CD4-positive, CD25-positive, alpha-beta regulatory T cell (primary cell): Measurements from ENCODE around the gene ATP7B. TPM values are rescaled to one million over a fixed set of nuclear protein-coding genes. Genes with fewer than 3 reads are reported as not detected.
"Not testable (repeated sequence)": the region's sequence is repeated elsewhere in the genome, so short reads cannot be mapped to it uniquely, and the experiment has no call there.

Experiments
- ATAC-seq, 2 donors: fragments of 150-1000 bp; cut with Tn5 transposase; one replicate each; pipeline ENCODE4 v1.10.0; 2021; ENCODE audit warnings: low read depth in 2 of 2, moderate number of reproducible peaks in 2 of 2, moderate library complexity in 1 of 2
- DNase-seq, 3 donors: peaks; one replicate each; pipeline versions ENCODE4 v3.0.0 to v3.0.0-alpha.2; 2012 to 2022; ENCODE audit warnings: mixed read lengths in 1 of 3
- H3K27ac ChIP-seq: one replicate; pipeline ENCODE4 v1.7.0; 2013; ENCODE audit warnings: mild to moderate bottlenecking, low read length; ENCODE audit not compliant: insufficient read depth, poor library complexity, severe bottlenecking
- H3K27me3 ChIP-seq: one replicate; pipeline ENCODE4 v1.7.0; 2013; ENCODE audit warnings: low read length; ENCODE audit not compliant: control insufficient read depth, insufficient read depth
- H3K36me3 ChIP-seq: one replicate; pipeline ENCODE4 v1.7.0; 2013; ENCODE audit warnings: mild to moderate bottlenecking, low read length, moderate library complexity; ENCODE audit not compliant: control insufficient read depth, insufficient read depth
- H3K4me1 ChIP-seq: 2 replicates; pipeline ENCODE4 v1.7.0; 2013; ENCODE audit warnings: mild to moderate bottlenecking, low read length; ENCODE audit not compliant: insufficient read depth, control insufficient read depth, poor library complexity, severe bottlenecking
- H3K4me3 ChIP-seq: one replicate; pipeline ENCODE4 v1.7.0; 2013; ENCODE audit warnings: low read depth, mild to moderate bottlenecking, low read length, moderate library complexity
- H3K9me3 ChIP-seq, 2 experiments: 1 replicate in 1 of 2; 2 replicates in 1 of 2; pipeline ENCODE4 v1.7.0; 2013; ENCODE audit warnings: low read length in 2 of 2, mild to moderate bottlenecking in 1 of 2, moderate library complexity in 1 of 2; ENCODE audit not compliant: control insufficient read depth in 2 of 2
- H3K27ac Mint-ChIP-seq, 3 donors: one replicate each; pipeline ENCODE4 v1.8.0; 2020 to 2022; ENCODE audit warnings: mild to moderate bottlenecking in 3 of 3, mixed read lengths in 3 of 3, moderate library complexity in 2 of 3
- H3K27me3 Mint-ChIP-seq: one replicate; pipeline ENCODE4 v1.8.0; 2022; ENCODE audit warnings: mild to moderate bottlenecking, mixed read lengths
- H3K36me3 Mint-ChIP-seq: one replicate; pipeline ENCODE4 v1.8.0; 2020; ENCODE audit warnings: mixed read lengths
- H3K4me1 Mint-ChIP-seq, 4 donors: one replicate each; pipeline ENCODE4 v1.8.0; 2020 to 2022; ENCODE audit warnings: mixed read lengths in 4 of 4, mild to moderate bottlenecking in 1 of 4
- H3K4me3 Mint-ChIP-seq, 4 donors: one replicate each; pipeline ENCODE4 v1.8.0; 2020 to 2022; ENCODE audit warnings: mild to moderate bottlenecking in 4 of 4, mixed read lengths in 4 of 4, moderate library complexity in 3 of 4
- H3K9me3 Mint-ChIP-seq, 7 donors: one replicate each; pipeline ENCODE4 v1.8.0; 2020 to 2022; ENCODE audit warnings: mixed read lengths in 7 of 7, mild to moderate bottlenecking in 3 of 7, moderate library complexity in 2 of 7
- polyA plus RNA-seq, 4 donors: library from polyadenylated mRNA; unstranded; fragments of 300-500 nt; fragmentation: Illumina TruSeq; gene quantifications; one replicate each; pipeline ENCODE4 v1.2.3, GENCODE V29; 2021
- total RNA-seq: library from RNA; stranded (reverse); gene quantifications from one replicate; pipeline ENCODE4 v1.2.3, GENCODE V29; 2022

Gene ATP7B
- total and polyA plus RNA-seq, 5 donors from 2014 or later, result 0.18 to 1.4 (median 0.30) TPM

- H3K4me3 ChIP-seq, result no peak overlapping the region
- Mint-ChIP-seq H3K36me3 (peaks cover 20% of the 10 kb centered on the region), H3K27me3 (no peaks in the 10 kb centered on the region), H3K4me3 (no peak overlapping the region), H3K27ac (no peak overlapping the region), H3K9me3 (peaks cover 0 to 5% (median 2%) of the 10 kb centered on the region in 7 donors), H3K4me1 (peaks cover 7 to 17% (median 15%) of the 10 kb centered on the region in 4 donors)
- no peaks in the 10 kb centered on the region for H3K4me1 ChIP-seq
- no peaks in the 10 kb centered on the region for H3K27me3 ChIP-seq
- H3K36me3 ChIP-seq, result no peaks in the 10 kb centered on the region
- H3K27ac ChIP-seq, result no peak overlapping the region
- H3K9me3 ChIP-seq, result no peaks in the 10 kb centered on the region
- DNase-seq (no peak), ATAC-seq (no peak)
Observed at GRCh38 chr13:52034616-52035226, 23.5 kb upstream of the ATP7B start.

- peaks cover 0 to 5% (median 2%) of the 10 kb centered on the region in 7 donors for H3K9me3 Mint-ChIP-seq
- DNase-seq (no peak), ATAC-seq (no peak)
- peaks cover 16% of the 10 kb centered on the region for H3K36me3 ChIP-seq
- H3K9me3 ChIP-seq, result no peaks in the 10 kb centered on the region
- H3K27me3 Mint-ChIP-seq, result no peaks in the 10 kb centered on the region
- peaks cover 12 to 26% (median 19%) of the 10 kb centered on the region in 4 donors for H3K4me1 Mint-ChIP-seq
- H3K4me3 ChIP-seq, result no peak overlapping the region
- no peak overlapping the region for H3K27ac ChIP-seq
- H3K27ac Mint-ChIP-seq, result peak overlapping the region in 1 of 3 donors; percentile 20
- no peaks in the 10 kb centered on the region for H3K27me3 ChIP-seq
- H3K4me3 Mint-ChIP-seq, result no peak overlapping the region
- peaks cover 34% of the 10 kb centered on the region for H3K36me3 Mint-ChIP-seq
- no peaks in the 10 kb centered on the region for H3K4me1 ChIP-seq
Observed at GRCh38 chr13:52033039-52033438, 21.8 kb upstream of the ATP7B start.

- not testable (repeated sequence) for H3K4me3 Mint-ChIP-seq, H3K27ac ChIP-seq, H3K27me3 ChIP-seq, DNase-seq, H3K4me1 ChIP-seq, H3K9me3 Mint-ChIP-seq, ATAC-seq, H3K9me3 ChIP-seq, H3K4me3 ChIP-seq, H3K27me3 Mint-ChIP-seq
- peaks cover 29% of the 10 kb centered on the region for H3K36me3 ChIP-seq
- Mint-ChIP-seq H3K4me1 (peaks cover 26 to 40% (median 30%) of the 10 kb centered on the region in 4 donors), H3K27ac (peak overlapping the region in 1 of 3 donors; percentile 18), H3K36me3 (peaks cover 52% of the 10 kb centered on the region)
Observed at GRCh38 chr13:52030401-52030800, 19.2 kb upstream of the ATP7B start.

- no peak for DNase-seq
- Histone ChIP-seq H3K27ac (no peak overlapping the region), H3K36me3 (peaks cover 36% of the 10 kb centered on the region), H3K9me3 (no peaks in the 10 kb centered on the region), H3K4me3 (no peak overlapping the region), H3K27me3 (no peaks in the 10 kb centered on the region), H3K4me1 (no peaks in the 10 kb centered on the region)
- peaks cover 0 to 8% (median 5%) of the 10 kb centered on the region in 7 donors for H3K9me3 Mint-ChIP-seq
- peaks cover 58% of the 10 kb centered on the region for H3K36me3 Mint-ChIP-seq
- no peak overlapping the region for H3K27ac Mint-ChIP-seq
- no peaks in the 10 kb centered on the region for H3K27me3 Mint-ChIP-seq
- no peak overlapping the region for H3K4me3 Mint-ChIP-seq
- peaks cover 23 to 41% (median 32%) of the 10 kb centered on the region in 4 donors for H3K4me1 Mint-ChIP-seq
- no peak for ATAC-seq
Observed at GRCh38 chr13:52029569-52029968, 18.3 kb upstream of the ATP7B start.

GRCh38 chr13:52027832-52028231 is 16.6 kb upstream of the ATP7B start:
- H3K4me3 Mint-ChIP-seq, result no peak overlapping the region
- ATAC-seq (no peak), DNase-seq (no peak)
- H3K4me1 ChIP-seq, result no peaks in the 10 kb centered on the region
- peaks cover 65% of the 10 kb centered on the region for H3K36me3 Mint-ChIP-seq
- peaks cover 53% of the 10 kb centered on the region for H3K36me3 ChIP-seq
- no peaks in the 10 kb centered on the region for H3K27me3 ChIP-seq
- no peaks in the 10 kb centered on the region for H3K9me3 ChIP-seq
- H3K4me1 Mint-ChIP-seq, result peaks cover 18 to 43% (median 32%) of the 10 kb centered on the region in 4 donors
- H3K9me3 Mint-ChIP-seq, result peaks cover 0 to 8% (median 5%) of the 10 kb centered on the region in 7 donors
- no peak overlapping the region for H3K27ac ChIP-seq
- no peak overlapping the region for H3K4me3 ChIP-seq
- no peak overlapping the region for H3K27ac Mint-ChIP-seq
- no peaks in the 10 kb centered on the region for H3K27me3 Mint-ChIP-seq

GRCh38 chr13:52026246-52026626 is 15.0 kb upstream of the ATP7B start:
- Mint-ChIP-seq H3K9me3 (peaks cover 0 to 8% (median 5%) of the 10 kb centered on the region in 7 donors), H3K36me3 (peaks cover 78% of the 10 kb centered on the region), H3K4me3 (no peak overlapping the region), H3K4me1 (peaks cover 13 to 38% (median 32%) of the 10 kb centered on the region in 4 donors), H3K27me3 (no peaks in the 10 kb centered on the region), H3K27ac (peak overlapping the region in 1 of 3 donors; percentile 1)
- Histone ChIP-seq H3K4me3 (no peak overlapping the region), H3K27ac (no peak overlapping the region), H3K9me3 (no peaks in the 10 kb centered on the region), H3K4me1 (no peaks in the 10 kb centered on the region), H3K36me3 (peaks cover 64% of the 10 kb centered on the region), H3K27me3 (no peaks in the 10 kb centered on the region)
- ATAC-seq (no peak), DNase-seq (no peak)

- H3K4me1 Mint-ChIP-seq, result peaks cover 13 to 42% (median 34%) of the 10 kb centered on the region in 4 donors
- H3K27me3 Mint-ChIP-seq, result no peaks in the 10 kb centered on the region
- no peak overlapping the region for H3K4me3 Mint-ChIP-seq
- Histone ChIP-seq H3K4me3 (no peak overlapping the region), H3K9me3 (no peaks in the 10 kb centered on the region), H3K36me3 (peaks cover 69% of the 10 kb centered on the region), H3K27ac (no peak overlapping the region), H3K4me1 (no peaks in the 10 kb centered on the region), H3K27me3 (no peaks in the 10 kb centered on the region)
- DNase-seq, result no peak
- no peak for ATAC-seq
- H3K9me3 Mint-ChIP-seq, result peaks cover 0 to 8% (median 5%) of the 10 kb centered on the region in 7 donors
- H3K27ac Mint-ChIP-seq, result peak overlapping the region in 1 of 3 donors; percentile 1
- peaks cover 84% of the 10 kb centered on the region for H3K36me3 Mint-ChIP-seq
Observed at GRCh38 chr13:52025475-52026245, 14.4 kb upstream of the ATP7B start.
